Stomach (tissue), 4 donors: ENCODE results near the gene FOXD4L3.
"Not testable (repeated sequence)": the region's sequence is repeated elsewhere in the genome, so short reads cannot be mapped to it uniquely, and the experiment has no call there.

Experiments
- EP300 ChIP-seq: sonication (generic); formaldehyde crosslinking; IDR thresholded peaks from one replicate; pipeline ENCODE4 v1.6.1; 2017; ENCODE audit warnings: antibody characterized with exemption
- POLR2A ChIP-seq, 4 donors: fragments of 450-650 bp; IDR thresholded peaks; one replicate each; pipeline ENCODE4 v1.6.1; 2016; ENCODE audit warnings: antibody characterized with exemption in 4 of 4, control low read depth in 2 of 4, mild to moderate bottlenecking in 1 of 4, moderate library complexity in 1 of 4
- POLR2AphosphoS5 ChIP-seq, 3 donors: sonication (generic); formaldehyde crosslinking; IDR thresholded peaks; one replicate each; pipeline ENCODE4 v1.6.1; 2016; ENCODE audit warnings: antibody characterized with exemption in 3 of 3
- TF ChIP-seq, protein P1 (sequence below), 7 experiments: fragments of 450-650 bp in 4 of 7; fragments of 200-600 bp in 3 of 7; sonication (generic) in 3 of 7; IDR thresholded peaks; one replicate each; pipeline ENCODE4 v1.5.1; 2016 to 2019; ENCODE audit warnings: antibody characterized with exemption in 7 of 7, control low read depth in 2 of 7, mild to moderate bottlenecking in 1 of 7

DNA sequence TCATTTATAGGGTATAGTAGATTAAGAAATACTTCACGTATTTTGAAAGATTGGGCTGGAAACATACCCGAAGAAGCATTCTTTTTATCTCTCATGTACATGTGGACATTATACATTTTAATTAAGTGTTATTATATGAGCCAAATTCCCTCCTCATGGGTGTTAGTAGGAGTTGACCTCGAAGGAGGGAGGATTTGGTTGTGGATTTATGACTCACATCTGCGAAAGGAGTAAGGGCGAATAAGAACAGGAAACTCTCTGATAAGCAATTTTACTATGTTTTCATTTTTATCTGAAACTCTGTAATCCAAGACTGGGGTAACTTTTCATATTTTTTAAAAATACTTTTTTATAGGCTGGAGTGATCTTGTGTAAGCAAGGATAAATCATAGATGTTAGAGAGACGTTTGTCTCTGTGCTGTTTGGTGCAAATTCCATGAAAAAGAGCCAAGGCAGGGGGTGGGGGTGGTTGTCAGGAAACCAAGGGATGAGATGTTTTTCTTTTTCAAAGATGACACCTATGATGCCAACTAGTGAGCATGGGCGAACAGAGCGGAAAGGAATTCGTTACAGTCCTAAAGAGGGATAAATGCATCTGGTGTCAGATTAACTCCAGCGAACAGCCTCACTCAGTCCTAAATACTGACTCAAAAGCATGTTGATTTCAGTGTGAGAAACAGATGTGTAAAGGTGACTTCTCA, 34.1 kb downstream of the FOXD4L3 start:
- TF ChIP-seq, protein P1, sequence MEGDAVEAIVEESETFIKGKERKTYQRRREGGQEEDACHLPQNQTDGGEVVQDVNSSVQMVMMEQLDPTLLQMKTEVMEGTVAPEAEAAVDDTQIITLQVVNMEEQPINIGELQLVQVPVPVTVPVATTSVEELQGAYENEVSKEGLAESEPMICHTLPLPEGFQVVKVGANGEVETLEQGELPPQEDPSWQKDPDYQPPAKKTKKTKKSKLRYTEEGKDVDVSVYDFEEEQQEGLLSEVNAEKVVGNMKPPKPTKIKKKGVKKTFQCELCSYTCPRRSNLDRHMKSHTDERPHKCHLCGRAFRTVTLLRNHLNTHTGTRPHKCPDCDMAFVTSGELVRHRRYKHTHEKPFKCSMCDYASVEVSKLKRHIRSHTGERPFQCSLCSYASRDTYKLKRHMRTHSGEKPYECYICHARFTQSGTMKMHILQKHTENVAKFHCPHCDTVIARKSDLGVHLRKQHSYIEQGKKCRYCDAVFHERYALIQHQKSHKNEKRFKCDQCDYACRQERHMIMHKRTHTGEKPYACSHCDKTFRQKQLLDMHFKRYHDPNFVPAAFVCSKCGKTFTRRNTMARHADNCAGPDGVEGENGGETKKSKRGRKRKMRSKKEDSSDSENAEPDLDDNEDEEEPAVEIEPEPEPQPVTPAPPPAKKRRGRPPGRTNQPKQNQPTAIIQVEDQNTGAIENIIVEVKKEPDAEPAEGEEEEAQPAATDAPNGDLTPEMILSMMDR (IDR thresholded peaks at IDR 0.05): not testable (repeated sequence)
- not testable (repeated sequence) for TF ChIP-seq POLR2A (IDR thresholded peaks at IDR 0.05); POLR2AphosphoS5 (IDR thresholded peaks at IDR 0.05); EP300
